H9 (cell line): ENCODE results near the gene PDE1C. TPM values are rescaled to one million over a fixed set of nuclear protein-coding genes. Genes with fewer than 3 reads are reported as not detected.

Experiments used
- DNase-seq: peaks from one replicate; pipeline ENCODE4 v3.0.0-alpha.2; 2017
- H2AFZ ChIP-seq: one replicate; pipeline ENCODE4 v1.6.1; 2013; ENCODE audit warnings: mild to moderate bottlenecking, low read length, control low read depth, moderate library complexity
- H2AK5ac ChIP-seq: 2 replicates; pipeline ENCODE4 v1.6.1; 2013; ENCODE audit warnings: low read length, control low read depth, mixed read lengths; ENCODE audit not compliant: insufficient read length
- H2BK120ac ChIP-seq: one replicate; pipeline ENCODE4 v1.6.1; 2013; ENCODE audit warnings: low read depth, mild to moderate bottlenecking, low read length, control low read depth, inconsistent platforms; ENCODE audit not compliant: poor library complexity, severe bottlenecking
- H2BK12ac ChIP-seq: 2 replicates; pipeline ENCODE4 v1.6.1; 2013; ENCODE audit warnings: low read length, control low read depth, mixed read lengths, low read depth; ENCODE audit not compliant: insufficient read length
- H2BK15ac ChIP-seq: 2 replicates; pipeline ENCODE4 v1.6.1; 2013; ENCODE audit warnings: low read depth, low read length, control low read depth
- H2BK20ac ChIP-seq: one replicate; pipeline ENCODE4 v1.6.1; 2013; ENCODE audit warnings: low read depth, mild to moderate bottlenecking, low read length, control low read depth, inconsistent platforms; ENCODE audit not compliant: poor library complexity, severe bottlenecking
- H2BK5ac ChIP-seq: 2 replicates; pipeline ENCODE4 v1.6.1; 2013; ENCODE audit warnings: low read length, control low read depth, mixed read lengths; ENCODE audit not compliant: insufficient read length
- H3K14ac ChIP-seq: 2 replicates; pipeline ENCODE4 v1.6.1; 2013; ENCODE audit warnings: low read length, control low read depth; ENCODE audit not compliant: insufficient read depth
- H3K18ac ChIP-seq: 2 replicates; pipeline ENCODE4 v1.6.1; 2013; ENCODE audit warnings: low read depth, mild to moderate bottlenecking, mixed read lengths, low read length, control low read depth; ENCODE audit not compliant: insufficient read length
- H3K23ac ChIP-seq: 2 replicates; pipeline ENCODE4 v1.6.1; 2013; ENCODE audit warnings: low read length, control low read depth, mixed read lengths, low read depth; ENCODE audit not compliant: insufficient read length
- H3K23me2 ChIP-seq: 2 replicates; pipeline ENCODE4 v1.6.1; 2013; ENCODE audit warnings: low read depth, mild to moderate bottlenecking, mixed read lengths, low read length, control low read depth; ENCODE audit not compliant: insufficient read length, poor library complexity, severe bottlenecking
- H3K27ac ChIP-seq: 2 replicates; pipeline ENCODE4 v1.5.1; 2013; ENCODE audit warnings: low read length, control low read depth, mixed read lengths, low read depth; ENCODE audit not compliant: insufficient read length
- H3K27me3 ChIP-seq: 2 replicates; pipeline ENCODE4 v1.6.1; 2013; ENCODE audit warnings: low read length, control low read depth, inconsistent platforms; ENCODE audit not compliant: insufficient read depth
- H3K4ac ChIP-seq: 2 replicates; pipeline ENCODE4 v1.6.1; 2013; ENCODE audit warnings: low read depth, mild to moderate bottlenecking, control low read depth, inconsistent platforms, low read length, moderate library complexity
- H3K4me1 ChIP-seq: 2 replicates; pipeline ENCODE4 v1.6.1; 2013; ENCODE audit warnings: low read length, control low read depth, inconsistent platforms; ENCODE audit not compliant: insufficient read depth
- H3K4me2 ChIP-seq: 2 replicates; pipeline ENCODE4 v1.6.1; 2013; ENCODE audit warnings: low read length, control low read depth, mixed read lengths; ENCODE audit not compliant: insufficient read length, insufficient read depth
- H3K56ac ChIP-seq: 2 replicates; pipeline ENCODE4 v1.6.1; 2013; ENCODE audit warnings: low read depth, mild to moderate bottlenecking, mixed read lengths, low read length, control low read depth; ENCODE audit not compliant: insufficient read length
- H3K79me1 ChIP-seq: 2 replicates; pipeline ENCODE4 v1.6.1; 2013; ENCODE audit warnings: low read depth, mild to moderate bottlenecking, moderate library complexity, low read length, control low read depth, inconsistent platforms; ENCODE audit not compliant: insufficient read depth, poor library complexity, severe bottlenecking
- H3K79me2 ChIP-seq: 2 replicates; pipeline ENCODE4 v1.6.1; 2013; ENCODE audit warnings: low read length, control low read depth, inconsistent platforms; ENCODE audit not compliant: insufficient read depth
- H3K9ac ChIP-seq: 2 replicates; pipeline ENCODE4 v1.6.1; 2013; ENCODE audit warnings: low read length, control low read depth, mixed read lengths; ENCODE audit not compliant: insufficient read length; ENCODE audit errors: extremely low read depth
- H3K9me3 ChIP-seq: one replicate; pipeline ENCODE4 v1.6.1; 2013; ENCODE audit warnings: low read depth, low read length, inconsistent platforms; ENCODE audit not compliant: control insufficient read depth
- H3T11ph ChIP-seq: one replicate; pipeline ENCODE4 v1.6.1; 2013; ENCODE audit warnings: mild to moderate bottlenecking, low read length, control low read depth, inconsistent platforms
- H4K20me1 ChIP-seq: one replicate; pipeline ENCODE4 v1.6.1; 2013; ENCODE audit not compliant: control insufficient read depth, insufficient read length, insufficient read depth
- H4K5ac ChIP-seq: 2 replicates; pipeline ENCODE4 v1.6.1; 2013; ENCODE audit warnings: low read depth, mild to moderate bottlenecking, mixed read lengths, low read length, control low read depth; ENCODE audit not compliant: insufficient read length
- H4K8ac ChIP-seq: replicated peaks from 2 replicates; pipeline ENCODE4 v1.6.1; 2013; ENCODE audit warnings: low read length, control low read depth, mixed read lengths, low read depth; ENCODE audit not compliant: insufficient read length
- H4K91ac ChIP-seq: 2 replicates; pipeline ENCODE4 v1.6.1; 2013; ENCODE audit warnings: low read depth, mild to moderate bottlenecking, moderate library complexity, mixed read lengths, low read length, control low read depth; ENCODE audit not compliant: insufficient read length
- H3K27ac Mint-ChIP-seq, 3 experiments: 2 replicates in 2 of 3; 3 replicates in 1 of 3; pipeline ENCODE4 v1.8.0; 2020 to 2021; ENCODE audit warnings: mixed read lengths in 3 of 3, mild to moderate bottlenecking in 1 of 3, moderate library complexity in 1 of 3
- H3K27me3 Mint-ChIP-seq: 2 replicates; pipeline ENCODE4 v1.8.0; 2021; ENCODE audit warnings: low read depth, mild to moderate bottlenecking, moderate library complexity, mixed read lengths
- H3K36me3 Mint-ChIP-seq, 3 experiments: 2 replicates in 2 of 3; 3 replicates in 1 of 3; pipeline ENCODE4 v1.8.0; 2020 to 2021; ENCODE audit warnings: low read depth in 3 of 3, mixed read lengths in 3 of 3; ENCODE audit not compliant: insufficient read depth in 1 of 3
- H3K4me1 Mint-ChIP-seq, 2 experiments: 2 replicates each; pipeline ENCODE4 v1.8.0; 2020; ENCODE audit warnings: mixed read lengths in 2 of 2
- H3K4me3 Mint-ChIP-seq, 2 experiments: 2 replicates in 1 of 2; 3 replicates in 1 of 2; pipeline ENCODE4 v1.8.0; 2020 to 2021; ENCODE audit warnings: mild to moderate bottlenecking in 2 of 2, mixed read lengths in 2 of 2, moderate library complexity in 1 of 2
- H3K9me3 Mint-ChIP-seq, 2 experiments: 2 replicates in 1 of 2; 3 replicates in 1 of 2; pipeline ENCODE4 v1.8.0; 2020; ENCODE audit warnings: mild to moderate bottlenecking in 2 of 2, mixed read lengths in 2 of 2, moderate library complexity in 1 of 2
- WGBS: extraction: QIAGEN DNeasy Blood & Tissue Kit; methylation state at CpG from one replicate; pipeline ENCODE4 v1.1.7; 2013; ENCODE audit warnings: missing lambda C conversion rate, low lambda C conversion rate, mixed read lengths; ENCODE audit not compliant: insufficient read length; ENCODE audit errors: extremely low coverage; 5-methylcytosine and 5-hydroxymethylcytosine counted together
- total RNA-seq: library from RNA; stranded (reverse); gene quantifications from 2 replicates; pipeline ENCODE4 v1.2.1, GENCODE V29; 2021
- TF ChIP-seq, protein P1 (sequence below): fragments of 200-600 bp; sonication (generic); conservative IDR thresholded peaks from 3 replicates; pipeline ENCODE4 v1.8.0; 2021; ENCODE audit warnings: antibody characterized with exemption, mild to moderate bottlenecking

PDE1C gene
- total RNA-seq, 1 experiment from 2014 or later: 0.17 TPM

DNA sequence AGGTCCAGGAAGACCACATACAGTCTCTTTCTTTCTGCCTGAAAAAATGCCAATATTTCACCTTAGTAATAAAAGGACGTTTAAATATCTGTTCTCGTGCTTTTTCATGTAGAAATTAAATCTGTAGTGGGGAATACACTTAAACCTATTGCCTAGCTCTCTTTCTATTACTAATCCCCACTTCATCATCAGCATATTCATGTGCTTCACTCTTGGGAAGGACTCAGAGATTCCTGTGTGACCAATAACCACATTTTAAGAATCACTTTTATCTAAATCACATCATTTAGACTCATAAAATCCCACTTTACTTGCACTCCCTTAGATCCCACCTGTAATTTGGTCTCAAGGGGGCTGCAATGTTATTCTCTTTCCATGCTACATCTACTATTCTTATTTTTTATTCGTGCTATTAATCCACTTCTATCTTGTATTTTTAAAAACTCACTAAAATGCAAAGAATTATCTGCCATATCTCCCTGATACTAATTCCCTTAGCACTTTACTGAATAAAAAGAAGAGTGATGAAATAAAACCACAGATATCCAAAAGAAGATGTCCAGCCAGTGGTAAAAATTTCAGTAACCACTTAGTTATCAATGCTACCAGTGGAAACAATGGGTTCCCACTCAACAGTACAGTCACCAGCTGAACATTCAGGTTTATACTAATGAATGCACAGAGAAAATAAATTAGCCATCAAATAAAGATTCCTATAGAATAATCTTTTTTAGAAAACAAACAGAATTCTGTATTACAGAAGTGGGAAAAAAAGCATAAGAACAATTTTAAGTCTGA, 281.1 kb downstream of the PDE1C start:
- H3K14ac ChIP-seq: no peak overlapping the region
- no peak overlapping the region for H3K9ac ChIP-seq
- H2BK12ac ChIP-seq: no peak overlapping the region
- WGBS: no CpG with 5 or more reads among the region's 3 CpGs
- no peaks in the 10 kb centered on the region for H3K27me3 ChIP-seq
- no peak overlapping the region for H3K18ac ChIP-seq
- no peak overlapping the region for H4K91ac ChIP-seq
- H4K8ac ChIP-seq: no peak overlapping the region
- H3K4me3 Mint-ChIP-seq: no peak overlapping the region
- no peak overlapping the region for H4K5ac ChIP-seq
- no peaks in the 10 kb centered on the region for H4K20me1 ChIP-seq
- no peaks in the 10 kb centered on the region for H3K79me2 ChIP-seq
- H3K27ac ChIP-seq: no peak overlapping the region
- no peak overlapping the region for H3T11ph ChIP-seq
- no peak overlapping the region for H3K4me2 ChIP-seq
- no peaks in the 10 kb centered on the region for H3K4me1 ChIP-seq
- TF ChIP-seq, protein P1, sequence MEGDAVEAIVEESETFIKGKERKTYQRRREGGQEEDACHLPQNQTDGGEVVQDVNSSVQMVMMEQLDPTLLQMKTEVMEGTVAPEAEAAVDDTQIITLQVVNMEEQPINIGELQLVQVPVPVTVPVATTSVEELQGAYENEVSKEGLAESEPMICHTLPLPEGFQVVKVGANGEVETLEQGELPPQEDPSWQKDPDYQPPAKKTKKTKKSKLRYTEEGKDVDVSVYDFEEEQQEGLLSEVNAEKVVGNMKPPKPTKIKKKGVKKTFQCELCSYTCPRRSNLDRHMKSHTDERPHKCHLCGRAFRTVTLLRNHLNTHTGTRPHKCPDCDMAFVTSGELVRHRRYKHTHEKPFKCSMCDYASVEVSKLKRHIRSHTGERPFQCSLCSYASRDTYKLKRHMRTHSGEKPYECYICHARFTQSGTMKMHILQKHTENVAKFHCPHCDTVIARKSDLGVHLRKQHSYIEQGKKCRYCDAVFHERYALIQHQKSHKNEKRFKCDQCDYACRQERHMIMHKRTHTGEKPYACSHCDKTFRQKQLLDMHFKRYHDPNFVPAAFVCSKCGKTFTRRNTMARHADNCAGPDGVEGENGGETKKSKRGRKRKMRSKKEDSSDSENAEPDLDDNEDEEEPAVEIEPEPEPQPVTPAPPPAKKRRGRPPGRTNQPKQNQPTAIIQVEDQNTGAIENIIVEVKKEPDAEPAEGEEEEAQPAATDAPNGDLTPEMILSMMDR: no peak
- no peak overlapping the region for H3K56ac ChIP-seq
- H3K36me3 Mint-ChIP-seq: no peaks in the 10 kb centered on the region
- no peaks in the 10 kb centered on the region for H3K4me1 Mint-ChIP-seq
- no peak overlapping the region for H3K27ac Mint-ChIP-seq
- no peak for DNase-seq
- no peaks in the 10 kb centered on the region for H3K23me2 ChIP-seq
- H3K79me1 ChIP-seq: no peaks in the 10 kb centered on the region
- H3K4ac ChIP-seq: no peak overlapping the region
- no peak overlapping the region for H2AK5ac ChIP-seq
- peaks cover 92% of the 10 kb centered on the region for H3K27me3 Mint-ChIP-seq
- no peak overlapping the region for H2AFZ ChIP-seq
- H2BK20ac ChIP-seq: no peak overlapping the region
- no peaks in the 10 kb centered on the region for H3K9me3 Mint-ChIP-seq
- no peaks in the 10 kb centered on the region for H3K9me3 ChIP-seq
- no peak overlapping the region for H2BK5ac ChIP-seq
- no peak overlapping the region for H2BK15ac ChIP-seq
- no peak overlapping the region for H2BK120ac ChIP-seq
- no peak overlapping the region for H3K23ac ChIP-seq
